HG03520 (cell line): Measurements from ENCODE around the gene PRKN.

Experiments
- ATAC-seq: cut with Tn5 transposase; IDR thresholded peaks from one replicate; pipeline ENCODE4 v1.9.1; 2021; ENCODE audit warnings: mild to moderate bottlenecking, moderate library complexity; ENCODE audit not compliant: unreplicated experiment

Gene PRKN

DNA sequence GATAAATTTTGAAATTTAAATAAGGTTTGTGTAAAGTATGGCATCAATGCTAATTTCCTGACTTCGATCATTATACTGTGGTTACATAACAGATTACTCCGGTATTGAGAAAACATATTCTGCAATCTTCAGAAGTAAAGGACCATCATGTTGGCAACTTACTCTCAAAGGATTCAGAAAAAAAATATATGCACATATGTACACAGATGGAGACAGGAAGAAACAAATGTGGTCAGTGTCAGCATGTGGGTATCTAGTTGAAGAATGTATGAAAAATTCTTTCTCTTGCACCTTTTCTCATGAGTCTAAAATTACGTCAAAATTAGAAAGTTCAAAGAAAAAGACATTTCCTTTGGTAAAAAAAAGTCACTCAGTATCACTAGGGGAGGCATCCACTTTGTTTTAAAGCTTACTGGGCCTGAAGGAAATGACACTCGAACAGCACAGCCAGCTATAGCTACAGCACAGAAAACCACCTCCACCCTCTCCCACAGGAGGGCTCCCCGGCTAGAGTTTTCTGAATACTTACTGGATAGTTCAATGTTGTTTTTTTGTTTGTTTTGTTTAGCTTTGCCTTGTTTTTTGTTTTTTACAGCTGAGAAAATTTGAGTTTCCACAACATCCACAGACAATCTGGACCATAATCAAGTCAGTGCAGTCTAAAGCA is 1136.5 kb downstream of the PRKN start:
- ATAC-seq, result no peak

DNA sequence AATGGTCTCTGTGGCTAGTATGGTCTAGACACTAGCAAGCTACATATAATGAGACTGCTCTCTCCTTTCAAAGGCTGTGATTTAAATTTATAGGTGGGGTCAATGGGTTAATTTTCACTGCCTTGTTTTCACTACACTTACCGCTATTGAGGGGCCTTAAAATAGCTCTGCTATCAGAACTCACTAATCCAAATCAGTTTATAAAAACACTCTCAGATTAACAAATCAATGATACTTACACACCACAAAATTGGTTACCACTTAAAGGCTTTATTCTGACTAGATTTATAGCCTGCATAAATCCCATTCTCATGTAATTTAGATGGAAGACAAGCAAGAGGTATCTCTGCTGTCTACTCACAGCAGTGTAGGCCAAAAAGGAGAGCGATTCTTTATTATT is 1140.7 kb downstream of the PRKN start:
- ATAC-seq, result no peak

DNA sequence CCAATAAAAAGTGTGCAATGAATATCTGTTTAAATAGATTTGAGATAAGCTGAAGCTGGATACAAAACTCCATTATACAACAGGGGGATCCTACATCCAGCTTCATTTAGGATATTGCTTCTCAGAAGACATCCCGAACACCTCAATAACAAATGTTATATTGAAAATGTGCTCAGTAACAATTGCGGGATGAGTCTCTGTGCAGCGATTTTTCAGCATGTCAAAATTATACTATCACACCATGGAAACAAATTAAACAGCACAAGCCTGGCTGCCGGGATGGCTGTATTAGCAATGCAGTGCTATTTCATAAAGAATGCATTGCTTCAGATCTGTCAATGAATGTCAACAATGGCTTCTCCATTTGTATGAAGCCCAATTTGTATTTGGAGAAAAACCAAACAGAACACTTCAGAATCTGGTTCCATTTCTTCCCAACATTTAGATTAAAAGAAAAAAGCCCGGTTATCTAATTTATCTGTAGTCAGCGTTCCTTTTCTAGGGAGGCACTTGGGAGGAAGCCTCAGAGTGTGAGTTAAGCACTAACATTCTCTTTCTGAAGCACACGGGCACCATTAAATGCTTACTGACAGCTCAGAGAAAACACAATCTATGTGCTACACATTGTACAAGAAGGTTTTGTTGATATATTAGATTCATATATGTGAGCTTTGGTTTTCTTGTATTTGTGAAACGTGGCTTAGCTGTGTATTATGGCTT is 1142.8 kb downstream of the PRKN start:
- ATAC-seq, result no peak

DNA sequence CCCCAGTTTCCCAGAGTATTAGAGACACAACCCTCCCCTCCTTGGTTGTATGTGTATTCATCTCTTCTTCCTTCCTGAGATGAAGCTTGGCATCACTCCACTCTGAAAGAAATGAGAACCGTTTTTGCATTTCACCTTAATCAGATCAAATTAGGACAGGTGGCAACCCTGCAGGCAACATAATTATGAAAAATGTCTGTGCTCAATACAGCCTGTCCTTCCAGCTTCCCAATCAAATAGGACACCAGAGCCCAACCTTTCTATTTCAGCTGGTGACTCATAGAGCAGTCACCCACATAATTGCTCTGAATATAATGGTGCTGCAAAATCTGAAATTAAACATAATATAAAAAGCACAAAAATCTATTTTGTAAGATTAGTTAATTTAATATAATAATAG is 1143.5 kb downstream of the PRKN start:
- no peak for ATAC-seq

DNA sequence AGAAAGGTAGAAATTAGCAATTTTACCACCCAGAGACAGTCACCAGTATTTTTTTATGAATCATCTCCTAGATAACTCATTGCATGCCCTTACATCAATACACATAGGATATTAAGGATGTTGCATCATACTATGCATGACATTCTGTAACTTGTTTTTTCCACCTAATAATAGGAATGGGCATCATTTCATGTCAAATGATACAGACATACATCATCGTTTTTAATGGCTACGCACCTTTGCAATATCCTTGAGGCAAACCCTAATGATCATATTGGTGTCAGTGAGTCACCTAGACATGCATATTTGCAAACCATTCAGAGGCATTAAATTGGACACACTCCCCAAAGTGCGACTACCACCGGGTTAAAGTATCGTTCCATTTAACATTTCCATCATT is 1144.0 kb downstream of the PRKN start:
- no peak for ATAC-seq

DNA sequence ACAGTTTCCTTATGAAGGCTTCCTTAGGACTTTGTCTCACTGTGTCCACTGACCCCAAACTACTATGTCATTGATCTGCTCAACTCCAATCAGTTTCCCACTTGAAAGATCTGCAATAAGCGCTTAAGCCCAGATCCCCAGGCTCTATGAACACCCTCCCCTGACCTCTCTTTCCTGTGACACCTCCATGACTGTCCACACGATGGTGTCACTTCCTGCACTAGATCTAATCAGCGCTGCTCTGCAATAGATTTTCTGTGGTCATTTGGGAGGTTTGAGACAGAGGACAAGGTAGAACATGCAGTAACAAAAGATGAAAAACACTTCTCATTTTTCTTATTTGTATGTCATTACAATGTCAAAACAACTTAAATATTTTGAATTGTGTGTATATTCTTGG is 1149.1 kb downstream of the PRKN start:
- no peak for ATAC-seq

DNA sequence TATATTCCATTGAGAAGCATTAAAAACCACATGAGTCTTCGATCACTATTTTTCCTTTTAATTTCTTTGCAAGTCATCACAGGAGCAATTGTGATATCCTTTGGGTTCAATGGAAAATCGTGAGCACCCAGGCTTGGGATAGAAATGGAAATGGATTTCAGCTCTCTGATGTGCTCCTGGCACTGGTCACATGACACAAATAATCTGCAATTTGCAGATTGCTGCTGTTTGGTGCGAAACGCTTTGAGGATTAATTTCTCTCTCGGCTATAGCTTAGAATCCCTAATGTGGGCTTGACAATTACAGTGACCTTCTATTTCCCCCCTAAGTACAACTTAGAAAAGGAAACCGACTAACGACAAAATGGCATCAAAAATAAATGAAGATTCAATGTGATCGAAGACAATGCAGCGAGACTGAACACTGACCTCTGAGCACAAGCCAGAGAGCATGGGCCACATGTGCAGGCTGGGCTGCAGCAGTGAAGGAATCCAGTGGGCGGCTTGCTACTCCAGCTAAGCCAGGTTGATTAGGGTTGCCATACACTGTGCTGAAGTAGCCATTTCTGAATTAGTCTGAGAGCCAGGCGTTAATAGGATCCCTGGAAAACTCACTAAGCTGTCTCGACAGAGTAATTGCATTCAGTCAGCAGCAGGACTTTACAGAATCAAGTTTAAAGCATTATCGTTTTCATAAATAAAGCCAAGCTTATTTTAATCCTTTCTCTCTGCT is 1151.9 kb downstream of the PRKN start:
- no peak for ATAC-seq

DNA sequence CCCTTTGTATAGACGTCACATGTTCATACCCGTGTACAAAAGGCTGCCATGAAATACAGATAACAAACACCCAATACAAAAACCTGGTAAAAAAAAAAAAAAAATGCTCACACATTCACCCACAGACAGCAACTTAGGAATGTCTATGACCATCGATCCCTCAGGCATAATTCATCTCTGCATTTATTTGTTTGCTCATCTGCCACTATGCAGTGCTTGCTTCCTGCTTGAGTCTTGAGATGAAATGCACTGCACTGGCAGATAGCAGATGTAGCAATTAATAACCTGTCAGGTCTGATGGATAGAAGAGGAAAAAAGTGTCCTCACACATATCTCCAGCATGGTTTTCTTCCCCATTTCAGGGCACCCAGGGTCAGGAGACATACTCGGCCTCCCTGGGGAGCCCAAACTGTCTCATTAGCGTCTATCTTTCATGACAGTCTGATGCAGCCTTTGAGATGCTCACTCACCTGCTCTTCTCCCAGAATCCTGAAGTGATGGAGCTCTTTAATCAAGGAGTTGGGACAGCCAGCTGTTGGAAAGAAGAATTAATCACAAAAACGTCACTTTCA is 1158.6 kb downstream of the PRKN start:
- ATAC-seq, result no peak

DNA sequence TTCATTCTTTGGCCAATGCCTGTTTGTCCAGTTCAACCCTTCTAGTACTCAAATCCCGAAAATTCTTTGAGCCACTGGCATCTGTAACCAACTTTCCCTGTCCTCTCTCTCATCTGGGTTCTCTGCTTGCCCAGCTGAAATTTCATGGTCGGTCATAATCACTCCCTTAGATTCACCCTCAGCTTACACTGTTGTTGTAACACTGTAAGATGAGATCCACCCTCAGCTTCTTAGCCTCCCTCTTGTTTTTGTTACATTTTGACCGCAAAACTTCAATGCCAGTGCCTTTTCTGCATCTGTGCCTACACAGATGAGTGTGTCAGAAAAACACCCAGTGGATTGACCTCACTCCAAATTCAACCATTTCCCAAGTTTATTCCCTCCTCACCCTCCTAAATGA is 1162.6 kb downstream of the PRKN start:
- ATAC-seq, result no peak

DNA sequence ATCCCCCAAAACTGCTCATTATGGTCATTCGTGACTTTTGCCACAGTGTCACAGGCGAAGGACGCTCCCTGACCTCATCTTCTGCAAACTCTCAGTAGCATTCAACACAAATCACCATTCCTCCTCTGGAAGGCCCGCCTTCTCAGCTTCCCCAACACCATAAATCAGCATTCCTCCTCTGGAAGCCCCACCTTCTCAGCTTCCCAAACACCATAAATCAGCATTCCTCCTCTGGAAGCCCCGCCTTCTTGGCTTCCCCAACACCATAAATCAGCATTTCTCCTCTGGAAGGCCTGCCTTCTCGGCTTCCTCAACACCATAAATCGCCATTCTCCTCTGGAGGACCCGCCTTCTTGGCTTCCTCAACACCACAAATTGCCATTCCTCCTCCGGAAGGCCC is 1165.7 kb downstream of the PRKN start:
- no peak for ATAC-seq

DNA sequence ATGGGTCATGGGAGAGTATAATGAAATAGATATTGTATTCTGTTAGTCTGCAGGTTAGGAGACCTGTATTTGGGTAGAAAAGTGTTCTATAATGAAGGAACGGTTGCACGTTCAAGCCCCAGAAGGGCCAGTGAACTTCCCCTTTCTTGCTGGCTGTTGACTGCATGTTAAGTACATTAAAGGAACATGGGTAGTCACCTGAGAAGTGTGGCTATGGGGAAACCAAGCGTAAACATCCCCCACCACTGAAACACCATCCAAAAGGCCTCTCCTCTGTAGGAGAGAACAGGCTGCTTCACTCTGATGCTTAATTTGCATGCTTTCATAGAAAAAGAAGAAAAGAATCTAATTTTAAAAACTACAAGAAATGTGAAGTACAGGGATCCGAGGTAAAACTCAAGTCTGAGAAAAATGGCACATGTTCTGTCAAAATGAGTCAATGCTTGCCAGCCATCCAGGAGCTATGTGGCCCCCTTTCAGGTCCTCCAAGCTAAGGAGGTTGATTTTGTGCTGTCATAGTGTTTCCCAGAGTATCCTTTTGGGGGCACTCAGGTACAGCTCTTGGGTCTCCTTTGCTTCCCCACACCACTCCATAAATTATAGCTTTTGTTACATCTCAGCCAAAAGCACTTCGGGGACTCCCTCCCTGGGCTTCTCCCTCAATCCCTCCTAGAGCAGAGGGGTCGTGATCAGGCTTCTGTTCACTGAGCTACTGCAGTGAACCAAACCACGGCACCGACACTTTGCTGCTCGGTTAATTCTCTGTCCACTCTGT is 1170.0 kb downstream of the PRKN start:
- no peak for ATAC-seq

DNA sequence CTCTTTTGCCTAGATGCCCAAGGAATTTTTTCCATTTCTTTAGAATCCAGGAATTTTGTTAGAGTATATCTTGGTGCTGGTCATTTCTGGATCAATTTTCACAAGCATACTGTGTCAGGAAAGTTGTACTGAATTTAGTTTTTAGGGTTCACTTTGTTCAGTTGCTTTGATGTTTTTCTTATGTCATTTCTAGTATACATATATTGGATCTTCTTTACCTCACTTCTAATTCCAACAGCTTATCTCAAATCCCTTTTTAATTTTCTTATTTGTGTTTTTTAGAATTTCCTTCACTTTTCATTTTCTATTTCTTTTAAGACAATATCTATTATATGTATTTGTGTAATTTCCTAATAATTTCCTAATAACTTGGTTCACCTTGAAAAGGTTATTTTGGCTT is 1172.7 kb downstream of the PRKN start:
- no peak for ATAC-seq

DNA sequence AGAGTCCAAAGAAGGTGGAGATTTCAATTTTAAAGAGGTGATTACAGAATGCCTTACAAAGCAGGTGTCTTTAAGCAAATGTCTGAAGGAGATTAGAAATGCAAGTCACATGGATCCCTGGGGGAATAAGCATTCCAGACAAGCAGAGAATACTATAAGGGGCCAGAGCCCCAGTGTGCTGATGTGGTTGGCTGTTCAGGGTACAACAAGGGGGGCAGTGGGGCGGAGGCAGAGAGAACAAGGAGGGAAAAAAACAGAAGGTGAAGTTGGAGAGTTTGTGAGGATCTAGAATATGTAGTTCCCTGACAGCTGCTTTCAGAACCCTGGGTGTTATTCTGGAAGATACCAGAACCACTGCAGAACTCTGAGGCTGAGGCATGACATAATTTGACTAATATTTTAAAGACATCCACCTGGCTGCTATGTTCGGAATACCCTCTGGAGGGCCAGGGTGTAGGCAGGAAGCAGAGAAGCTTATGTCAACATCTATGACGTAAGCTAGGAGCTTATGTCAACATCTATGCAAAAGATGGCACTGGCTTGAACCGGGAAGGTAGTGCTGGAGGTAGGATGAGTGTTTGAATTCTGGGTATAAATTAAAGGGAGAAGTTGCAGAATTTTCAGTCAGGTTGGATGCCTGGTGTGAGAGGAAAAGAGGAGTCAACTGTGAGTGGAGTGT is 1177.5 kb downstream of the PRKN start:
- no peak for ATAC-seq

DNA sequence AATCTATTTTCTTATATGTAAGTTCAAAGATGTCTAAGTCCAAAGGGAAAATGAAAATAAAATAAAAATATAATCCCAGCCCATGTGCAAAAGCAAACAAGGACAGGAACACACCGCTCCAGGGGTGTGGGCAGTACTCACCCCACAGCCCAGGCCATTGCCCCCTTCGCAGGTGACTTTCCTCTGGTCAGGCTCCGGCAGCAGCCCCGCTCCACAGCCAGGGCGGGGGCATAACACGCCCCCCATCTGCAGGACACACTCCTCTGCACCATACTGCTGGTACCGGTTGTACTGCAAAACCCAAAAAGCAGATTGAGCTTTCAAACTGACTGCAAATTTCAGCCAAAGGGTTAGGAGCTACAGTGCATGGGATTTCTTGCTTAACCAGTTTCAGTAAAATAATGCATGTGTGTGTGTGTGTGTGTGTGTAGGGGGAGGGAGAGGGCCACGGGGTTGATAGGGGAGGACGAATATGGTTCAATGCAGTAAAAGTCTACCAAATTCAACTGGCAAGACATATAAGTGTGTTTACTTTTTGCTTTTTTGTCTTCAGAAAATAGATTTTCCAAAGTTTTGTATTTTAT is 1178.8 kb downstream of the PRKN start:
- no peak for ATAC-seq

DNA sequence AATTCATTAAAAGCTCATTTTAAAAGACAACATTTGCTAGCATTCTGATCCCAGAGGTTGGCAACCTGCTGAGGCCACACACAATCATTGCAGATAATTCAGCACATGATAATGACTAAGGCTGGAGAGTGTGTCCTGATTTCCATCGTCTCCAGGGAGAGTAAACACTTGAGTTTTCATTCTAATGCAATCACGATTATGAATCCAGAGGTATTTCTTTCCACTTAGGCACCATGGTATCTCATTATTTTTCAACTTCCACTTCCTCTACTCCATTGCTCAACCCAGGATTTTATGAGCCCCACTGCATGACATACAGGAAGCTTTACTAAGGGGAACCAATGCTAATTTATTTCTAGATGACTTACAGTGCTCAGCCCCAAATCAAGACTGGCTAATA is 1179.9 kb downstream of the PRKN start:
- no peak for ATAC-seq

DNA sequence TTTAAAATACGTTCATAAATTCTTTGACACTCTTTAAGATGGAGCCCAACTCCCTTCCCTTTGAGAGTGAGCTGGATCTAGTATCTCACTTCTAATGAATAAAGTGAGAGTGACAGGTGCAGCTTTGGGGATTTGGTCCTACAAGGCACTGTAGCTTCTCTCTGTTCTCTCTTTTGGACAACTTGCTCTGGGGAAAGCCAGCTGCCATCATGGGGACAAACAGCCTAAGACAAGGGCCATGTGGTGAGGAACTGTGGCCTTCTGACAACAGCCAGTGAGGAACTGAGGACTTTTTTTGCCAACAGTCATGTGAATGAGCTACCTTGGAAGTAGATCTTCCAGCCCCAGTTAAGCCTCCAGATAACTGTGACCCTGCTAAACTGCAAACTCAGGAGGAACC is 1180.9 kb downstream of the PRKN start:
- no peak for ATAC-seq

DNA sequence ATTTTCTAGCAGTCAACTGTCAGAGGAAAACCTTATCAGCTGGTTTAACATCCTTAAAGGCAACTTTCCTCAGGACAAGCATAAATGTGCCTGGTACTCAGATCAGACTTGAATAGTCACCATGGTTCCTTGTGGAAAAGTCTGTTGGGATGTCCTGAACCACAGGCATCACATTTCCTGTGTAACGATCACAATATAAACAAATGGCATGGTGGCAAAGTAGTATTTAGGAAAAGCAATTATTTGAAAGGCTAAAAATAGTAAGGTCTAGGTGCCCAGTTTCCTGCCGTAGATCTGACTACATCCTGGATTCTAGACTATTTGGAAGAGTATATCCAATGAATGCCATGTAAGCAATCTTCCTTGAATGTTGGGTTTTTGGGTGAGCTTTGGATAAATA is 1181.8 kb downstream of the PRKN start:
- ATAC-seq, result no peak

DNA sequence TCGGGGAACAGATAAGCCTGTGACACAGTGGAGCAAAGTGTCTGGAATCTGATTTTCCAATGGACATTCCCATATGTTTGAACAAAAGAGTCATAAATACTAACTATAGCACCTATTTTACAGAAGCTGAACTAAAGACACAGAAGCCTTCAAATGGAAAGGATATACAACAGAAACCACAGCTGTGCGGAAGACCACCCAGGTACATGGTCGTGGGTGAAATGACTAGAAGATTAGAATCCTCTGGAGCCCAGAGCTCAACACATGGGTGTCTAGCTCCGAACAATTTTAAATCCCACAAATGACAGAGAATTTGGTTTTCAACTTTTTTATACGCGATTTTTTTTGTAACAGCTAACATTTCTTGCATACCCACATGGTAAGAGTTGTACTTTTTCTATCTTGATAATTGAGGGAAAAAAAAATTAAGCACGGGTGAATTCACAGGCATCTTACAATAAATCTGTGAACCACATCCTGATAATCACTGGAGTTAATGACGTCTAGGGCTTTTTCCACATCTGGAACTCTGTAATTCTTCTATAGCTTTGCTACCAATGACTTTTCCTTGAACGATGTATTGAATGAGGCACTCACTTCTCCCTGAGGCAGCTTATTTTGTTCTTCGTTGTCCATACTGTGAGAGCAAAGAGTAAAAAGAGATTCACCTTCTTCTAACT is 1182.6 kb downstream of the PRKN start:
- no peak for ATAC-seq

DNA sequence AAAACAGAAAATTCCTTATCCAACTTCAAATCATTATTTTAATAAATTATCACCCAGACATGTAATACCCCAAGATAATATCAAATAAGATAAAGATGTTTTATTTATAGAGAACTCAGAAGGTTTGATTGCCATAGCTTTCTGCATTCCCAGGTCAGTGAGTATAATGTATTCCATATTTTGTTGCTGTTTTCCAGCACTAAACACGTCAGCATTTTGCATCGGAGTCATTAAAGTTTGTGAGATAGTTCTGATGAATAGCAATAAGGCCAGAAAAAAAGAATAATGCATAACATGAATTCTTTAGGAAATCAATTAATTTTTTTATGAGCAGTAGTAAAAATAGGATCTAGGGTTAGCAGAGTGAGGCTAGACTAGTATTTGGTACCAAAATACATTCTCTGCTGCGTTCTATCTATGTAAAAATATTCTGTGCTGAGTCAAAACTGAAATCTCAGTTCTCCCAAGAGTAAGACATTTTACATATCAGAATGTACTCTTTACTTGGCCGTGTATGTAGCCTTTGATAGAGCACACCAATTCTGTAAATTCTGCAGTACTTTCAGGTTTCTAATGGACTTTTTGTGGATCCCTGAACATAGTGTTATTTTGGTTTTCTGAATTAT is 1183.8 kb downstream of the PRKN start:
- ATAC-seq, result peak; percentile 79
